Measurements from ENCODE around the gene COQ10A. TPM values are rescaled to one million over a fixed set of nuclear protein-coding genes. Genes with fewer than 3 reads are reported as not detected.

Gene COQ10A
- total and polyA plus RNA-seq, 4 donors = 3.2 to 40.7 (median 15.5) TPM

DNA sequence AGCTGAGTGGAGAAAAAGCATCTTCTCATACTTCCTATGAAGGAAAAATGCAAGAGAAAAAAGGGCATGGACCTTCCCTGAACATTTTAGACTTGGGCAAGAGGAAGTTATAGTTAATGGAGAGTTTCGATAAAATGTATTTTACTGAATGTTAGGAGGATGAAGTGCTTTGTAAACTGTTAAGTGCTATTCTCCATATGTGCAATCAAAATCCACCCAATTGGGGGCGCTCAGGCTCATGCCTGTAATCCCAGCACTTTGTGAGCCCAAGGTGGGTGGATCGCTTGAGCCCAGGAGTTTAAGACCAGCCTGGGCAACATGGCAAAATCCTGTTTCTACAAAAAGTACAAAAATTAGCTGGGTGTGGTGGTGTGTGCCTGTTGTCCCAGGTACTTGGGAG lies 50.9 kb downstream of the COQ10A start:
- H3K27ac ChIP-seq (ENCODE audit: low read depth in 1 of 2, low read length in 2 of 2) = no peak overlapping the region
- H3K4me1 ChIP-seq (ENCODE audit: control insufficient read depth in 4 of 4, insufficient read depth in 4 of 4, low read length in 3 of 4) = peaks cover 0 to 20% (median 14%) of the 10 kb centered on the region in 4 donors
- no peak overlapping the region for H3K4me3 ChIP-seq (ENCODE audit: low read depth in 1 of 3, low read length in 3 of 3)
- peaks cover 15 to 33% (median 23%) of the 10 kb centered on the region in 4 donors for H3K36me3 ChIP-seq (ENCODE audit: control insufficient read depth in 4 of 4, insufficient read depth in 3 of 4, low read depth in 1 of 4, low read length in 3 of 4)
- TF ChIP-seq TAF1 (conservative IDR thresholded peaks at IDR 0.05) = no peak
- TF ChIP-seq, protein P1, sequence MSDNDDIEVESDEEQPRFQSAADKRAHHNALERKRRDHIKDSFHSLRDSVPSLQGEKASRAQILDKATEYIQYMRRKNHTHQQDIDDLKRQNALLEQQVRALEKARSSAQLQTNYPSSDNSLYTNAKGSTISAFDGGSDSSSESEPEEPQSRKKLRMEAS (IDR thresholded peaks at IDR 0.05) = no peak
- no peak for TF ChIP-seq GABPA (IDR thresholded peaks at IDR 0.05 in 1 of 2, conservative IDR thresholded peaks at IDR 0.05 in 1 of 2)
- TF ChIP-seq FOXA2 (IDR thresholded peaks at IDR 0.05) = no peak
- TF ChIP-seq HNF4A (conservative IDR thresholded peaks at IDR 0.05) = no peak
- TF ChIP-seq, protein P2, sequence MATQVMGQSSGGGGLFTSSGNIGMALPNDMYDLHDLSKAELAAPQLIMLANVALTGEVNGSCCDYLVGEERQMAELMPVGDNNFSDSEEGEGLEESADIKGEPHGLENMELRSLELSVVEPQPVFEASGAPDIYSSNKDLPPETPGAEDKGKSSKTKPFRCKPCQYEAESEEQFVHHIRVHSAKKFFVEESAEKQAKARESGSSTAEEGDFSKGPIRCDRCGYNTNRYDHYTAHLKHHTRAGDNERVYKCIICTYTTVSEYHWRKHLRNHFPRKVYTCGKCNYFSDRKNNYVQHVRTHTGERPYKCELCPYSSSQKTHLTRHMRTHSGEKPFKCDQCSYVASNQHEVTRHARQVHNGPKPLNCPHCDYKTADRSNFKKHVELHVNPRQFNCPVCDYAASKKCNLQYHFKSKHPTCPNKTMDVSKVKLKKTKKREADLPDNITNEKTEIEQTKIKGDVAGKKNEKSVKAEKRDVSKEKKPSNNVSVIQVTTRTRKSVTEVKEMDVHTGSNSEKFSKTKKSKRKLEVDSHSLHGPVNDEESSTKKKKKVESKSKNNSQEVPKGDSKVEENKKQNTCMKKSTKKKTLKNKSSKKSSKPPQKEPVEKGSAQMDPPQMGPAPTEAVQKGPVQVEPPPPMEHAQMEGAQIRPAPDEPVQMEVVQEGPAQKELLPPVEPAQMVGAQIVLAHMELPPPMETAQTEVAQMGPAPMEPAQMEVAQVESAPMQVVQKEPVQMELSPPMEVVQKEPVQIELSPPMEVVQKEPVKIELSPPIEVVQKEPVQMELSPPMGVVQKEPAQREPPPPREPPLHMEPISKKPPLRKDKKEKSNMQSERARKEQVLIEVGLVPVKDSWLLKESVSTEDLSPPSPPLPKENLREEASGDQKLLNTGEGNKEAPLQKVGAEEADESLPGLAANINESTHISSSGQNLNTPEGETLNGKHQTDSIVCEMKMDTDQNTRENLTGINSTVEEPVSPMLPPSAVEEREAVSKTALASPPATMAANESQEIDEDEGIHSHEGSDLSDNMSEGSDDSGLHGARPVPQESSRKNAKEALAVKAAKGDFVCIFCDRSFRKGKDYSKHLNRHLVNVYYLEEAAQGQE (IDR thresholded peaks at IDR 0.05) = no peak
- no peak for TF ChIP-seq RAD21 (IDR thresholded peaks at IDR 0.05)
- TF ChIP-seq FOXA1 (IDR thresholded peaks at IDR 0.05) = no peak
- TF ChIP-seq EGR1 (IDR thresholded peaks at IDR 0.05; ENCODE audit: low read depth in 2 of 2) = no peak
- TF ChIP-seq JUND (IDR thresholded peaks at IDR 0.05) = no peak
- TF ChIP-seq YY1 (IDR thresholded peaks at IDR 0.05) = no peak
- TF ChIP-seq SP1 (IDR thresholded peaks at IDR 0.05) = no peak
- DNase-seq (ENCODE audit: low spot score) = no peak
- H3K9ac ChIP-seq (ENCODE audit: low read depth in 1 of 2, low read length in 2 of 2) = no peak overlapping the region
- no peaks in the 10 kb centered on the region for H3K27me3 ChIP-seq (ENCODE audit: control insufficient read depth in 4 of 4, insufficient read depth in 4 of 4, low read length in 3 of 4)
- 97% methylated on average over 3 of the region's 3 CpGs for WGBS
- no peaks in the 10 kb centered on the region for H3K9me3 ChIP-seq (ENCODE audit: control insufficient read depth in 4 of 4, low read length in 3 of 4)

Other genes starting within 250 kb of the COQ10A start
- gene IKZF4, start 245.9 kb upstream of the COQ10A start, total RNA-seq = 1 to 10 TPM in 1 of 2 donors, under 1 TPM in 1; 0.47 to 1.9 TPM
- under 1 TPM; 0.69 to 0.80 TPM for gene IKZF4, start 245.9 kb upstream of the COQ10A start, polyA plus RNA-seq
- gene RPS26, start 225.0 kb upstream of the COQ10A start, total RNA-seq = 100 to 1,000 TPM in 1 of 2 donors, 10 to 100 TPM in 1; 62.2 to 187 TPM
- 100 to 1,000 TPM; 250 to 402 TPM for gene RPS26, start 225.0 kb upstream of the COQ10A start, polyA plus RNA-seq
- gene ERBB3, start 186.8 kb upstream of the COQ10A start, total RNA-seq = 100 to 1,000 TPM in 1 of 2 donors, 10 to 100 TPM in 1; 69.0 to 141 TPM
- gene ERBB3, start 186.8 kb upstream of the COQ10A start, polyA plus RNA-seq = 10 to 100 TPM; 32.4 to 34.2 TPM
- gene PA2G4, start 162.4 kb upstream of the COQ10A start, total RNA-seq = 100 to 1,000 TPM in 1 of 2 donors, 10 to 100 TPM in 1; 74.3 to 148 TPM
- gene PA2G4, start 162.4 kb upstream of the COQ10A start, polyA plus RNA-seq = 10 to 100 TPM; 56.8 to 62.9 TPM
- 1,000 to 10,000 TPM in 1 of 2 donors, 100 to 1,000 TPM in 1; 979 to 1,323 TPM for gene RPL41, start 150.3 kb upstream of the COQ10A start, total RNA-seq
- 1,000 to 10,000 TPM; 1,640 to 2,155 TPM for gene RPL41, start 150.3 kb upstream of the COQ10A start, polyA plus RNA-seq
- gene ZC3H10, start 148.7 kb upstream of the COQ10A start, total RNA-seq = 1 to 10 TPM; 2.0 to 5.2 TPM
- 1 to 10 TPM; 1.3 to 1.8 TPM for gene ZC3H10, start 148.7 kb upstream of the COQ10A start, polyA plus RNA-seq
- gene ESYT1, start 138.7 kb upstream of the COQ10A start, total RNA-seq = 10 to 100 TPM; 59.5 to 93.5 TPM
- 10 to 100 TPM; 41.0 to 58.1 TPM for gene ESYT1, start 138.7 kb upstream of the COQ10A start, polyA plus RNA-seq
- gene MYL6B, start 114.4 kb upstream of the COQ10A start, total RNA-seq = 10 to 100 TPM in 1 of 2 donors, 1 to 10 TPM in 1; 3.7 to 14.2 TPM
- 10 to 100 TPM; 11.2 to 13.9 TPM for gene MYL6B, start 114.4 kb upstream of the COQ10A start, polyA plus RNA-seq
- gene MYL6, start 108.6 kb upstream of the COQ10A start, total RNA-seq = 100 to 1,000 TPM; 298 to 482 TPM
- 100 to 1,000 TPM; 766 to 975 TPM for gene MYL6, start 108.6 kb upstream of the COQ10A start, polyA plus RNA-seq
- gene SMARCC2, start 77.5 kb upstream of the COQ10A start, total RNA-seq = 10 to 100 TPM; 20.5 to 24.6 TPM
- 10 to 100 TPM; 12.8 to 24.8 TPM for gene SMARCC2, start 77.5 kb upstream of the COQ10A start, polyA plus RNA-seq
- gene RNF41, start 45.0 kb upstream of the COQ10A start, total RNA-seq = 10 to 100 TPM; 22.1 to 31.8 TPM
- gene RNF41, start 45.0 kb upstream of the COQ10A start, polyA plus RNA-seq = 10 to 100 TPM in 1 of 2 donors, 1 to 10 TPM in 1; 7.6 to 11.5 TPM
- gene NABP2, start 42.6 kb upstream of the COQ10A start, total RNA-seq = 10 to 100 TPM; 10.8 to 13.1 TPM
- 10 to 100 TPM; 12.1 to 14.5 TPM for gene NABP2, start 42.6 kb upstream of the COQ10A start, polyA plus RNA-seq
- gene SLC39A5, start 36.9 kb upstream of the COQ10A start, total RNA-seq = 100 to 1,000 TPM; 157 to 195 TPM
- gene SLC39A5, start 36.9 kb upstream of the COQ10A start, polyA plus RNA-seq = 100 to 1,000 TPM; 125 to 126 TPM
- gene ANKRD52, start 8.6 kb upstream of the COQ10A start, total RNA-seq = 10 to 100 TPM in 1 of 2 donors, 1 to 10 TPM in 1; 8.3 to 13.6 TPM
- gene ANKRD52, start 8.6 kb upstream of the COQ10A start, polyA plus RNA-seq = 10 to 100 TPM in 1 of 2 donors, 1 to 10 TPM in 1; 5.4 to 10.3 TPM
- 10 to 100 TPM; 59.0 to 79.9 TPM for gene CS, start 33.4 kb downstream of the COQ10A start, total RNA-seq
- 10 to 100 TPM; 33.8 to 36.0 TPM for gene CS, start 33.4 kb downstream of the COQ10A start, polyA plus RNA-seq
- 10 to 100 TPM; 24.6 to 68.7 TPM for gene CNPY2, start 49.0 kb downstream of the COQ10A start, total RNA-seq
- gene CNPY2, start 49.0 kb downstream of the COQ10A start, polyA plus RNA-seq = 100 to 1,000 TPM in 1 of 2 donors, 10 to 100 TPM in 1; 72.6 to 163 TPM
- 10 to 100 TPM; 20.5 to 92.4 TPM for gene PAN2, start 67.1 kb downstream of the COQ10A start, total RNA-seq
- gene PAN2, start 67.1 kb downstream of the COQ10A start, polyA plus RNA-seq = 10 to 100 TPM; 26.9 to 28.5 TPM
- under 1 TPM in 1 of 2 donors, not detected in 1; 0.25 TPM for gene IL23A, start 71.9 kb downstream of the COQ10A start, total RNA-seq
- gene IL23A, start 71.9 kb downstream of the COQ10A start, polyA plus RNA-seq = under 1 TPM; 0.14 to 0.22 TPM
- gene STAT2, start 93.2 kb downstream of the COQ10A start, total RNA-seq = 100 to 1,000 TPM in 1 of 2 donors, 10 to 100 TPM in 1; 68.7 to 219 TPM
- gene STAT2, start 93.2 kb downstream of the COQ10A start, polyA plus RNA-seq = 10 to 100 TPM; 48.4 to 64.5 TPM
- 100 to 1,000 TPM in 1 of 2 donors, 10 to 100 TPM in 1; 11.9 to 109 TPM for gene APOF, start 95.9 kb downstream of the COQ10A start, total RNA-seq
- gene APOF, start 95.9 kb downstream of the COQ10A start, polyA plus RNA-seq = 100 to 1,000 TPM; 203 to 335 TPM
- 10 to 100 TPM; 12.9 to 17.6 TPM for gene TIMELESS, start 182.5 kb downstream of the COQ10A start, total RNA-seq
- 1 to 10 TPM; 5.1 to 7.8 TPM for gene TIMELESS, start 182.5 kb downstream of the COQ10A start, polyA plus RNA-seq
- gene MIP, start 187.7 kb downstream of the COQ10A start, total RNA-seq = under 1 TPM; 0.09 to 0.50 TPM
- gene MIP, start 187.7 kb downstream of the COQ10A start, polyA plus RNA-seq = under 1 TPM; 0.28 to 0.60 TPM
- gene SPRYD4, start 201.6 kb downstream of the COQ10A start, total RNA-seq = 1 to 10 TPM; 3.8 to 7.6 TPM
- 10 to 100 TPM in 1 of 2 donors, 1 to 10 TPM in 1; 7.7 to 13.0 TPM for gene SPRYD4, start 201.6 kb downstream of the COQ10A start, polyA plus RNA-seq
- gene GLS2, start 221.2 kb downstream of the COQ10A start, total RNA-seq = 10 to 100 TPM; 42.2 to 53.8 TPM
- gene GLS2, start 221.2 kb downstream of the COQ10A start, polyA plus RNA-seq = 10 to 100 TPM; 28.0 to 53.7 TPM